DOHH2 (cell line): ENCODE measurements around the gene MFF.

Experiments used
- H3F3A ChIP-seq: fragments of 200-600 bp; sonication (generic), shearing (Covaris generic); 2 replicates; pipeline ENCODE4 v1.6.0; 2016; ENCODE audit warnings: antibody characterized with exemption, mild to moderate bottlenecking; ENCODE audit not compliant: control insufficient read depth, insufficient read depth
- H3K27ac ChIP-seq: fragments of 200-600 bp; sonication (generic); 2 replicates; pipeline ENCODE4 v1.5.1; 2014; ENCODE audit warnings: low read depth, mild to moderate bottlenecking, low read length, moderate library complexity
- H3K27me3 ChIP-seq: fragments of 200-600 bp; sonication (generic); 2 replicates; pipeline ENCODE4 v1.6.1; 2014; ENCODE audit warnings: mild to moderate bottlenecking, low read length, mixed read lengths; ENCODE audit not compliant: control insufficient read depth
- H3K36me3 ChIP-seq: fragments of 200-600 bp; sonication (generic); 2 replicates; pipeline ENCODE4 v1.6.1; 2014; ENCODE audit warnings: mild to moderate bottlenecking, low read length, moderate library complexity, mixed read lengths; ENCODE audit not compliant: control insufficient read depth
- H3K4me1 ChIP-seq: fragments of 200-600 bp; sonication (generic); 2 replicates; pipeline ENCODE4 v1.6.1; 2014; ENCODE audit warnings: mild to moderate bottlenecking, low read length, mixed read lengths; ENCODE audit not compliant: control insufficient read depth
- H3K4me2 ChIP-seq: fragments of 200-600 bp; sonication (generic); 2 replicates; pipeline ENCODE4 v1.6.0; 2014; ENCODE audit warnings: mild to moderate bottlenecking, low read length, moderate library complexity
- H3K4me3 ChIP-seq: fragments of 200-600 bp; sonication (generic); 2 replicates; pipeline ENCODE4 v1.5.1; 2014; ENCODE audit warnings: mild to moderate bottlenecking, low read length, mixed read lengths
- H3K79me2 ChIP-seq: fragments of 200-600 bp; sonication (generic); 2 replicates; pipeline ENCODE4 v1.6.1; 2014; ENCODE audit warnings: mild to moderate bottlenecking, low read length, mixed read lengths; ENCODE audit not compliant: control insufficient read depth
- H3K9me2 ChIP-seq: fragments of 200-600 bp; sonication (generic); replicated peaks from 2 replicates; pipeline ENCODE4 v1.6.1; 2014; ENCODE audit warnings: mild to moderate bottlenecking, low read length, mixed read lengths; ENCODE audit not compliant: control insufficient read depth
- H3K9me3 ChIP-seq: fragments of 200-600 bp; sonication (generic); 2 replicates; pipeline ENCODE4 v1.6.1; 2014; ENCODE audit warnings: antibody characterized with exemption, low read length, mixed read lengths; ENCODE audit not compliant: control insufficient read depth, insufficient read depth
- H4K20me1 ChIP-seq: fragments of 200-600 bp; sonication (generic); 2 replicates; pipeline ENCODE4 v1.6.0; 2014; ENCODE audit warnings: low read depth, mild to moderate bottlenecking, antibody characterized with exemption, low read length, moderate library complexity; ENCODE audit not compliant: control insufficient read depth, insufficient read depth
- CTCF ChIP-seq: fragments of 200-600 bp; sonication (generic); IDR thresholded peaks from one replicate; pipeline ENCODE4 v1.5.1; 2014; ENCODE audit warnings: antibody characterized with exemption, mild to moderate bottlenecking, low read depth, low read length; ENCODE audit not compliant: poor library complexity, severe bottlenecking
- EZH2phosphoT487 ChIP-seq: fragments of 200-600 bp; sonication (generic); IDR thresholded peaks from 2 replicates; pipeline ENCODE4 v1.6.1; 2017; ENCODE audit warnings: borderline replicate concordance, mild to moderate bottlenecking, antibody characterized with exemption, low read length, moderate library complexity, mixed read lengths

The MFF gene

DNA sequence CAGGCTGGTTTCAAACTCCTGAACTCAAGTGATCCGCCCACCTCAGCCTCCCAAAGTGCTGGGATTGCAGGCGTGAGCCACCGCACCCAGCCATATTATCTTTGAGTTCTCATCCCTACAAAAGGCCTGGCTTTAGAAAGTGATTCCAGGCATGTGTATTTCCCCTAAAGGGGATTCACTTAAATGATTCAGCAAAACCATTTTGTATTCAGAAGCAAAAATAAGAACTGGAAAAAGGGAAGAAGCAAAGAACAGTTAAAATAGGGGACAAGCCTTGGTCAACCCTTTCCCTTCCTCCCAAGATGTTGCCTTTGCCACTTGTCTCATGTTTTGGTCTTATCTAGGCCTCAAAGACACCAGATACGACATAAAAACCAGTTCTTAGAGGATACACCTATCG is 43.5 kb downstream of the MFF start:
- Histone ChIP-seq H3K9me3 (no peaks in the 10 kb centered on the region), H3K36me3 (no peaks in the 10 kb centered on the region), H3K4me1 (no peaks in the 10 kb centered on the region), H3F3A (no peaks in the 10 kb centered on the region), H3K4me2 (no peak overlapping the region), H3K27ac (no peak overlapping the region), H3K4me3 (no peak overlapping the region), H3K79me2 (no peaks in the 10 kb centered on the region), H3K27me3 (no peaks in the 10 kb centered on the region; the same call in 1 of the 2 replicates), H4K20me1 (no peaks in the 10 kb centered on the region), H3K9me2 (no peaks in the 10 kb centered on the region)
- TF ChIP-seq CTCF, result no peak
- TF ChIP-seq EZH2phosphoT487, result no peak

DNA sequence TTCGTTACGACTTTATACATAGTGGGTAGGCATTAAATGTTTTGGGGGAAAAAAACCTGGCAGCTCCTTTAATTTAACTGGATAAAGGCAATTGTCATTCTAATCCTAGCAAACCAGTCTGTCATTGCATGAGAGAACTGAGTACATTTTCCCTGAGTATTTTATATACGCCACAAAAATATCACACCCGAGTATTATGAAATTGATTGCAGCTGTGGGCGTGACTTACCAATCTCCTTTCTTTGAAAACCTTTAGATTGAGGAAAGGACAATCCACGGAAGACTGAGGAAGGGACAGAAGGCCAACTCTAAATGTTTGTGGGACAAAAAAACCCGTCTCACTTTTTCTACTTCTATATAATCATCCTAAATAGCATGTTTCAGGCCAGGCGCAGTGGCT is 45.0 kb downstream of the MFF start:
- no peak overlapping the region for H3K4me3 ChIP-seq
- no peaks in the 10 kb centered on the region for H4K20me1 ChIP-seq
- no peak for TF ChIP-seq CTCF
- TF ChIP-seq EZH2phosphoT487, result no peak
- H3K36me3 ChIP-seq, result no peaks in the 10 kb centered on the region
- H3K79me2 ChIP-seq, result no peaks in the 10 kb centered on the region
- no peaks in the 10 kb centered on the region for H3F3A ChIP-seq
- H3K9me2 ChIP-seq, result no peaks in the 10 kb centered on the region
- no peaks in the 10 kb centered on the region for H3K9me3 ChIP-seq
- no peak overlapping the region for H3K4me2 ChIP-seq
- no peak overlapping the region for H3K27ac ChIP-seq
- H3K4me1 ChIP-seq, result no peaks in the 10 kb centered on the region
- no peaks in the 10 kb centered on the region; the same call in 1 of the 2 replicates for H3K27me3 ChIP-seq

GRCh38 chr2:227370791-227371312 is 45.8 kb downstream of the MFF start:
- H4K20me1 ChIP-seq, result no peaks in the 10 kb centered on the region
- no peaks in the 10 kb centered on the region for H3K36me3 ChIP-seq
- no peaks in the 10 kb centered on the region for H3K9me3 ChIP-seq
- H3K27ac ChIP-seq, result no peak overlapping the region
- no peak overlapping the region for H3K4me3 ChIP-seq
- H3K4me1 ChIP-seq, result no peaks in the 10 kb centered on the region
- no peaks in the 10 kb centered on the region for H3F3A ChIP-seq
- H3K9me2 ChIP-seq, result no peaks in the 10 kb centered on the region
- no peaks in the 10 kb centered on the region; the same call in 1 of the 2 replicates for H3K27me3 ChIP-seq
- H3K4me2 ChIP-seq, result no peak overlapping the region
- TF ChIP-seq CTCF (no peak), EZH2phosphoT487 (no peak)
- H3K79me2 ChIP-seq, result no peaks in the 10 kb centered on the region
